Erythroblast (primary cell): ENCODE data around the gene WASF2.

Experiments used
- GATA1 ChIP-seq: IDR thresholded peaks from 2 replicates; pipeline ENCODE4 v1.6.1; 2011; ENCODE audit warnings: low read depth, mild to moderate bottlenecking, control low read depth, low read length, moderate library complexity
- POLR2A ChIP-seq: IDR thresholded peaks from 2 replicates; pipeline ENCODE4 v1.6.1; 2011; ENCODE audit warnings: mild to moderate bottlenecking, low read length

- TF ChIP-seq POLR2A (no peak), GATA1 (no peak)
Observed at GRCh38 chr1:27364696-27365371, 125.1 kb downstream of the WASF2 start.
